GM18498 (cell line): ENCODE results near the gene TECR.
"Not testable (repeated sequence)": the region's sequence is repeated elsewhere in the genome, so short reads cannot be mapped to it uniquely, and the experiment has no call there.

Source experiments
- ATAC-seq: cut with Tn5 transposase; IDR thresholded peaks from one replicate; pipeline ENCODE4 v1.9.1; 2021; ENCODE audit warnings: mild to moderate bottlenecking, moderate library complexity; ENCODE audit not compliant: unreplicated experiment

Gene TECR

GRCh38 chr19:14533450-14533849 is 4.1 kb downstream of the TECR start:
- ATAC-seq, result no peak

- ATAC-seq, result no peak
Measured at GRCh38 chr19:14536926-14537692, 7.7 kb downstream of the TECR start.

GRCh38 chr19:14540741-14541525 is 11.5 kb downstream of the TECR start:
- ATAC-seq, result no peak

GRCh38 chr19:14541979-14542378 is 12.6 kb downstream of the TECR start:
- not testable (repeated sequence) for ATAC-seq

GRCh38 chr19:14542711-14543328 is 13.4 kb downstream of the TECR start:
- no peak for ATAC-seq

- ATAC-seq, result no peak
Measured at GRCh38 chr19:14544047-14544446, 14.7 kb downstream of the TECR start.

GRCh38 chr19:14544977-14545715 is 15.8 kb downstream of the TECR start:
- no peak for ATAC-seq

GRCh38 chr19:14545716-14546082 is 16.3 kb downstream of the TECR start:
- no peak for ATAC-seq

GRCh38 chr19:14550201-14550754 is 20.9 kb downstream of the TECR start:
- no peak for ATAC-seq

- ATAC-seq, result not testable (repeated sequence)
Measured at GRCh38 chr19:14551134-14552005, 22.0 kb downstream of the TECR start.

- not testable (repeated sequence) for ATAC-seq
Measured at GRCh38 chr19:14552006-14552360, 22.6 kb downstream of the TECR start.

- no peak for ATAC-seq
Measured at GRCh38 chr19:14553042-14553938, 23.9 kb downstream of the TECR start.

GRCh38 chr19:14553939-14554243 is 24.5 kb downstream of the TECR start:
- no peak for ATAC-seq

GRCh38 chr19:14554382-14554812 is 25.0 kb downstream of the TECR start:
- no peak for ATAC-seq

- ATAC-seq, result no peak
Measured at GRCh38 chr19:14555918-14556661, 26.7 kb downstream of the TECR start.

- no peak for ATAC-seq
Measured at GRCh38 chr19:14556662-14557188, 27.3 kb downstream of the TECR start.

- no peak for ATAC-seq
Measured at GRCh38 chr19:14558370-14559066, 29.1 kb downstream of the TECR start.
